HEK293 (cell line): ENCODE results near the gene SEMA4D.

Experiments used
- CTCF ChIP-seq: fragments of 450-650 bp; formaldehyde crosslinking; IDR thresholded peaks from 2 replicates; pipeline ENCODE4 v1.5.1; 2016; ENCODE audit warnings: missing biosample characterization, missing genetic modification characterization
- YY1 ChIP-seq: fragments of 450-650 bp; formaldehyde crosslinking; IDR thresholded peaks from 2 replicates; pipeline ENCODE4 v1.5.1; 2018; ENCODE audit warnings: missing biosample characterization, missing genetic modification characterization
- ZNF341 ChIP-seq: fragments of 450-650 bp; formaldehyde crosslinking; IDR thresholded peaks from 2 replicates; pipeline ENCODE4; 2016; ENCODE audit warnings: low read depth, missing biosample characterization, missing genetic modification characterization
- ZNF776 ChIP-seq: fragments of 450-650 bp; formaldehyde crosslinking; IDR thresholded peaks from 2 replicates; pipeline ENCODE4 v1.5.0; 2017; ENCODE audit warnings: missing biosample characterization, missing genetic modification characterization, borderline replicate concordance

- TF ChIP-seq CTCF (tag by site-specific recombination) (no peak), ZNF341 (tag by site-specific recombination) (no peak), YY1 (tag by site-specific recombination) (no peak), ZNF776 (tag by site-specific recombination) (no peak)
Measured at GRCh38 chr9:89441986-89442385, 55.9 kb downstream of the SEMA4D start.
